ENCODE results near the gene CNGA1. TPM values are rescaled to one million over a fixed set of nuclear protein-coding genes. Genes with fewer than 3 reads are reported as not detected.
A peak's percentile ranks its signal among the peaks of the same experiment; 100 is the strongest.

The CNGA1 gene
- total and polyA plus RNA-seq, 2 donors (not counting 3 experiments of a cell fraction or from before 2014, with no cell fraction given), result not detected

GRCh38 chr4:48032721-48033120 is 16.2 kb upstream of the CNGA1 start:
- Histone ChIP-seq H3K27me3 (ENCODE audit: control insufficient read depth in 2 of 2, insufficient read depth in 2 of 2, low read length in 2 of 2) (no peaks in the 10 kb centered on the region), H4K20me1 (replicated peaks; ENCODE audit: control insufficient read depth, extremely low read depth, insufficient read depth, low read length) (no peaks in the 10 kb centered on the region), H3K4me3 (replicated peaks in 1 of 3; ENCODE audit: insufficient read depth in 1 of 3, low read depth in 1 of 3, low read length in 3 of 3) (no peak overlapping the region), H3K9me3 (replicated peaks; ENCODE audit: control insufficient read depth, insufficient read depth, low read length) (no peaks in the 10 kb centered on the region), H3K79me2 (ENCODE audit: control insufficient read depth, insufficient read depth, low read length) (no peaks in the 10 kb centered on the region), H3K9ac (replicated peaks; ENCODE audit: extremely low read depth, insufficient read depth, low read length) (no peak overlapping the region), H3K27ac (ENCODE audit: insufficient read depth, low read depth, low read length) (no peak overlapping the region), H3K4me2 (ENCODE audit: insufficient read depth, low read length) (no peak overlapping the region), H2AFZ (ENCODE audit: low read depth, low read length) (no peak overlapping the region), H3K4me1 (ENCODE audit: control insufficient read depth, extremely low read depth, insufficient read depth, low read length) (no peaks in the 10 kb centered on the region), H3K9me1 (replicated peaks; ENCODE audit: control insufficient read depth, extremely low read depth, insufficient read depth, low read length) (no peaks in the 10 kb centered on the region), H3K36me3 (ENCODE audit: control insufficient read depth in 2 of 2, extremely low read depth in 1 of 2, insufficient read depth in 2 of 2, low read length in 2 of 2) (no peaks in the 10 kb centered on the region)
- CTCF ChIA-PET, result interaction anchor here (0.8 to 4.0 kb wide), 8 partner anchors 9 to 513 kb away, joined by 3 to 32 read pairs (median 4); no protein-coding TSS in a partner anchor
- intact Hi-C loops (cut with micrococcal nuclease) (loop anchor here (1.0 kb wide), 1 partner anchor 109 kb away; no protein-coding TSS in a partner anchor), dilution Hi-C loops (cut with MboI; ENCODE audit: extremely low pct_ligation_motif_present, low sequenced_read_pairs) (no loop called here)
- POLR2A ChIA-PET, result no interaction called here
- no TSS peak for BruUV-seq (replicated peaks)
- DNase-seq (ENCODE audit: low read depth, low spot score) (no peak), FAIRE-seq (no peak)
- peak; percentile 22 for TF ChIP-seq FOS (IDR thresholded peaks at IDR 0.05; ENCODE audit: borderline replicate concordance, insufficient read depth, low read length)
- TF ChIP-seq MYC (IDR thresholded peaks at IDR 0.05; ENCODE audit: low read depth, low read length), result no peak

GRCh38 chr4:48031802-48032525 is 15.5 kb upstream of the CNGA1 start:
- no peak for DNase-seq (ENCODE audit: low read depth, low spot score)
- TF ChIP-seq MYC (IDR thresholded peaks at IDR 0.05; ENCODE audit: low read depth, low read length), result no peak
- TF ChIP-seq GATA2 (IDR thresholded peaks at IDR 0.05; ENCODE audit: insufficient read depth, insufficient read length, low read depth, low read length), result no peak
- no peak for TF ChIP-seq CTCF (IDR thresholded peaks at IDR 0.05; ENCODE audit: extremely low read depth in 1 of 2, insufficient read depth in 1 of 2, low read depth in 1 of 2, low read length in 2 of 2)
- no peak for TF ChIP-seq MAX (IDR thresholded peaks at IDR 0.05; ENCODE audit: insufficient read depth, insufficient read length)
- H3K27ac ChIP-seq (ENCODE audit: insufficient read depth, low read depth, low read length), result no peak overlapping the region
- ChIA-PET POLR2A (no interaction called here), CTCF (interaction anchor here (0.8 to 4.0 kb wide), 8 partner anchors 10 to 514 kb away, joined by 3 to 32 read pairs (median 4); no protein-coding TSS in a partner anchor)
- H3K9me1 ChIP-seq (replicated peaks; ENCODE audit: control insufficient read depth, extremely low read depth, insufficient read depth, low read length), result no peaks in the 10 kb centered on the region
- H3K9me3 ChIP-seq (replicated peaks; ENCODE audit: control insufficient read depth, insufficient read depth, low read length), result no peaks in the 10 kb centered on the region
- H4K20me1 ChIP-seq (replicated peaks; ENCODE audit: control insufficient read depth, extremely low read depth, insufficient read depth, low read length), result no peaks in the 10 kb centered on the region
- H2AFZ ChIP-seq (ENCODE audit: low read depth, low read length), result no peak overlapping the region
- intact Hi-C loops (cut with micrococcal nuclease), result no loop called here
- H3K27me3 ChIP-seq (ENCODE audit: control insufficient read depth in 2 of 2, insufficient read depth in 2 of 2, low read length in 2 of 2), result no peaks in the 10 kb centered on the region
- H3K4me3 ChIP-seq (replicated peaks in 1 of 3; ENCODE audit: insufficient read depth in 1 of 3, low read depth in 1 of 3, low read length in 3 of 3), result no peak overlapping the region
- H3K79me2 ChIP-seq (ENCODE audit: control insufficient read depth, insufficient read depth, low read length), result no peaks in the 10 kb centered on the region
- BruUV-seq (replicated peaks), result no TSS peak
- no peak overlapping the region for H3K4me2 ChIP-seq (ENCODE audit: insufficient read depth, low read length)
- no peak for FAIRE-seq
- dilution Hi-C loops (cut with MboI; ENCODE audit: extremely low pct_ligation_motif_present, low sequenced_read_pairs), result no loop called here
- H3K36me3 ChIP-seq (ENCODE audit: control insufficient read depth in 2 of 2, extremely low read depth in 1 of 2, insufficient read depth in 2 of 2, low read length in 2 of 2), result no peaks in the 10 kb centered on the region
- no peak overlapping the region for H3K9ac ChIP-seq (replicated peaks; ENCODE audit: extremely low read depth, insufficient read depth, low read length)
- no peaks in the 10 kb centered on the region for H3K4me1 ChIP-seq (ENCODE audit: control insufficient read depth, extremely low read depth, insufficient read depth, low read length)
